Caco-2 (cell line): ENCODE data around the gene DLG2. TPM values are rescaled to one million over a fixed set of nuclear protein-coding genes. Genes with fewer than 3 reads are reported as not detected.

Experiments
- BruUV-seq: library from RNA; stranded (reverse); fragments of 400-500 nt; replicated peaks from 2 replicates; lab custom pipeline; 2021; lab: Mats Ljungman, UMichigan
- CTCF ChIA-PET: fragments of 300-600 bp; sonication (Branson Sonifier 250); formaldehyde crosslinking; loops from one replicate; lab custom pipeline; 2022; ENCODE audit warnings: antibody characterized with exemption; lab: Charles Lee
- POLR2A ChIA-PET: fragments of 300-600 bp; sonication (Branson Sonifier 250); formaldehyde crosslinking; loops from one replicate; lab custom pipeline; 2022; ENCODE audit warnings: antibody characterized with exemption; lab: Charles Lee
- DNase-seq, 2 experiments: peaks; one replicate each; pipeline versions ENCODE4 v3.0.0 to v3.0.0-alpha.2; 2020 to 2022
- H3K27me3 ChIP-seq: replicated peaks from 2 replicates; pipeline ENCODE4 v1.6.0; 2011; ENCODE audit warnings: low read length; ENCODE audit not compliant: control insufficient read depth, insufficient read depth
- H3K36me3 ChIP-seq: 2 replicates; pipeline ENCODE4 v1.5.1; 2011; ENCODE audit warnings: low read length; ENCODE audit not compliant: control insufficient read depth, insufficient read depth
- H3K4me1 ChIP-seq: fragments of 250-450 bp; sonication (Bioruptor Pico); 2 replicates; pipeline ENCODE4 v1.5.1; 2020; ENCODE audit warnings: mild to moderate bottlenecking
- H3K4me3 ChIP-seq: 2 replicates; pipeline ENCODE4 v1.5.1; 2011; ENCODE audit warnings: low read depth, mild to moderate bottlenecking, control low read depth, low read length
- H3K9me3 ChIP-seq: fragments of 250-450 bp; sonication (Bioruptor Pico); 2 replicates; pipeline ENCODE4 v1.5.1; 2020; ENCODE audit warnings: mild to moderate bottlenecking, moderate library complexity
- H3K27ac Mint-ChIP-seq: one replicate; pipeline ENCODE4 v1.8.0; 2022; ENCODE audit warnings: mixed read lengths; ENCODE audit not compliant: unreplicated experiment
- H3K27me3 Mint-ChIP-seq: one replicate; pipeline ENCODE4 v1.8.0; 2022; ENCODE audit warnings: mixed read lengths; ENCODE audit not compliant: insufficient read depth, unreplicated experiment
- H3K36me3 Mint-ChIP-seq: one replicate; pipeline ENCODE4 v1.8.0; 2022; ENCODE audit warnings: mild to moderate bottlenecking, mixed read lengths; ENCODE audit not compliant: insufficient read depth, unreplicated experiment
- H3K4me1 Mint-ChIP-seq: one replicate; pipeline ENCODE4 v1.8.0; 2022; ENCODE audit warnings: low read depth, mixed read lengths; ENCODE audit not compliant: unreplicated experiment
- H3K4me3 Mint-ChIP-seq: one replicate; pipeline ENCODE4 v1.8.0; 2022; ENCODE audit warnings: mild to moderate bottlenecking, moderate library complexity, mixed read lengths; ENCODE audit not compliant: unreplicated experiment
- H3K9me3 Mint-ChIP-seq: one replicate; pipeline ENCODE4 v1.8.0; 2022; ENCODE audit warnings: mixed read lengths; ENCODE audit not compliant: unreplicated experiment
- intact Hi-C: fragments of 100-400 bp; cut with micrococcal nuclease; formaldehyde crosslinking; loops from one replicate; pipeline ENCODE4 v1.10.0; 2022; ENCODE audit not compliant: unreplicated experiment
- total RNA-seq: library from RNA; stranded (reverse); gene quantifications from 2 replicates; pipeline ENCODE4 v1.2.3, GENCODE V29; 2022
- TF ChIP-seq, protein P1 (sequence below), 2 experiments: fragments of 200-600 bp in 1 of 2; IDR thresholded peaks; 1 replicate in 1 of 2; 2 replicates in 1 of 2; pipeline versions ENCODE4 v1.5.1 to v1.8.0; 2011 to 2022; ENCODE audit warnings: antibody characterized with exemption in 1 of 2, control low read depth in 1 of 2, inconsistent platforms in 1 of 2, low read depth in 1 of 2, low read length in 1 of 2, mild to moderate bottlenecking in 1 of 2, moderate library complexity in 1 of 2; ENCODE audit not compliant: insufficient read depth in 1 of 2, severe bottlenecking in 1 of 2, unreplicated experiment in 1 of 2

The DLG2 gene
- total RNA-seq, 1 experiment from 2014 or later: 21.6 TPM

DNA sequence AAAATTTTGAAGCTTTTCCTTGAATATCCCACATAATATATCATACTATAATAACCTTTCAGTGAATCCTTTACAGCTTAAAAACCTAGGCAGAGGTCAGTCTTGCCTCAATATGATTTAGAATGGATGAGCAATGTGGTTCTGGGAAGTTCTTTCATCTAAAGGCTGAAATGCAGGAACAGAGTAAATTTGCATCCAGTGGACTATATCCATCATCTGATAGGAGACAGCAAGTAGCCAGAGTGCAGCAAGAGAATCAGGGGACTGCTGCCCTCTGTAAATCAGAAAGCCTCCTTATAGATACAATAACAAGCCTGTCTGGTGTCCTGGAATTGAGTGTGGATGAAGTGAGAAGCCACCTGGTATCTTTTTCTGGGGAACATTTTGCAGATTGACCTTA is 1592.7 kb downstream of the DLG2 start:
- no peak overlapping the region for H3K4me3 ChIP-seq
- no TSS peak for BruUV-seq
- no peaks in the 10 kb centered on the region for H3K4me1 Mint-ChIP-seq
- H3K4me3 Mint-ChIP-seq: no peak overlapping the region
- intact Hi-C loops: no loop called here
- DNase-seq: no peak
- H3K36me3 Mint-ChIP-seq: no peaks in the 10 kb centered on the region
- TF ChIP-seq, protein P1, sequence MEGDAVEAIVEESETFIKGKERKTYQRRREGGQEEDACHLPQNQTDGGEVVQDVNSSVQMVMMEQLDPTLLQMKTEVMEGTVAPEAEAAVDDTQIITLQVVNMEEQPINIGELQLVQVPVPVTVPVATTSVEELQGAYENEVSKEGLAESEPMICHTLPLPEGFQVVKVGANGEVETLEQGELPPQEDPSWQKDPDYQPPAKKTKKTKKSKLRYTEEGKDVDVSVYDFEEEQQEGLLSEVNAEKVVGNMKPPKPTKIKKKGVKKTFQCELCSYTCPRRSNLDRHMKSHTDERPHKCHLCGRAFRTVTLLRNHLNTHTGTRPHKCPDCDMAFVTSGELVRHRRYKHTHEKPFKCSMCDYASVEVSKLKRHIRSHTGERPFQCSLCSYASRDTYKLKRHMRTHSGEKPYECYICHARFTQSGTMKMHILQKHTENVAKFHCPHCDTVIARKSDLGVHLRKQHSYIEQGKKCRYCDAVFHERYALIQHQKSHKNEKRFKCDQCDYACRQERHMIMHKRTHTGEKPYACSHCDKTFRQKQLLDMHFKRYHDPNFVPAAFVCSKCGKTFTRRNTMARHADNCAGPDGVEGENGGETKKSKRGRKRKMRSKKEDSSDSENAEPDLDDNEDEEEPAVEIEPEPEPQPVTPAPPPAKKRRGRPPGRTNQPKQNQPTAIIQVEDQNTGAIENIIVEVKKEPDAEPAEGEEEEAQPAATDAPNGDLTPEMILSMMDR (IDR thresholded peaks at IDR 0.05; ENCODE audit: insufficient read depth in 1 of 2, low read depth in 1 of 2, low read length in 1 of 2, severe bottlenecking in 1 of 2, unreplicated experiment in 1 of 2): no peak
- ChIA-PET CTCF (no interaction called here), POLR2A (no interaction called here)
- H3K27me3 ChIP-seq: no peaks in the 10 kb centered on the region
- no peak overlapping the region for H3K27ac Mint-ChIP-seq
- H3K27me3 Mint-ChIP-seq: peaks cover 8% of the 10 kb centered on the region
- no peaks in the 10 kb centered on the region for H3K9me3 ChIP-seq
- H3K9me3 Mint-ChIP-seq: no peaks in the 10 kb centered on the region
- no peaks in the 10 kb centered on the region for H3K4me1 ChIP-seq
- no peaks in the 10 kb centered on the region for H3K36me3 ChIP-seq

DNA sequence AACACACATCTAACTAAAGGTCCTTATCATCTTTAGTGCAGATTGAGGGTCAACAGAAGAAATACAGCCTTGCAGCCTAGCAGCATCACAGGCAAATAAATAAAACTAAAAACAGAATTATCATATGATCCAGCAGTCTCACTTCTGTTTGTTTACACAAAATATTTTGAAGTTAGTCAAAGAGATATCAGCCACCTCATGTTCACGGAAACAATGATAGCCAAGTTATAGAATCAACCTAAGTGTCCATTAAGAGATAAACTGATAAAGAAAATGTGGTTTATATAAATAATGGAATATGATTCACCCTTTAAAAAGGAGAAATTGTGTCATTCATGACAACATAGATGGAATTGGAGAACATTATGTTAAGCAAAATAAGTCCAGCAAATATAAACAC is 1602.9 kb downstream of the DLG2 start:
- Mint-ChIP-seq H3K4me3 (no peak overlapping the region), H3K36me3 (no peaks in the 10 kb centered on the region), H3K9me3 (no peaks in the 10 kb centered on the region), H3K4me1 (no peaks in the 10 kb centered on the region), H3K27ac (no peak overlapping the region), H3K27me3 (peaks cover 2% of the 10 kb centered on the region)
- CTCF ChIA-PET: no interaction called here
- no peak overlapping the region for H3K4me3 ChIP-seq
- no peaks in the 10 kb centered on the region for H3K9me3 ChIP-seq
- no peaks in the 10 kb centered on the region for H3K4me1 ChIP-seq
- no TSS peak for BruUV-seq
- no peaks in the 10 kb centered on the region for H3K27me3 ChIP-seq
- POLR2A ChIA-PET: no interaction called here
- H3K36me3 ChIP-seq: no peaks in the 10 kb centered on the region
- intact Hi-C loops: no loop called here
- DNase-seq: no peak
- TF ChIP-seq, protein P1 (IDR thresholded peaks at IDR 0.05; ENCODE audit: insufficient read depth in 1 of 2, low read depth in 1 of 2, low read length in 1 of 2, severe bottlenecking in 1 of 2, unreplicated experiment in 1 of 2): no peak

DNA sequence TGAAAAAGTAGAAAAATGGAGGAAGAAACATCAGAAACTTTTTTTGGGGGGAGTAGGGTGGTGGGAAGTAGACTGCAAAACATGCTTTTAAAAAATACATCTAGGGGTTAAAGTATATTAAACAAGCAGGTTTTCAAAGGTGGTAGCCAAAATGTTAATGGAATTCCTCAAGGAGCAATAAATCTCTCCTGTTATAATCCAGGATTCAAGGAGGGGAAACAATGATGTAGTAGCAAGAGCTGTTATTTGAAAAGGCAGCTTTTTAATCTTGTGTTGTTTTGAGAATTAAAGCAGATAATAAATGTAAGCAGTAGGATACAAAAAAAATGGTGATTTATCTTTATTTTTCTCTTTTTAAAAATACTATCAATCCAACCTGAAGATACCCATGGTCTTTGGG is 1604.4 kb downstream of the DLG2 start:
- no TSS peak for BruUV-seq
- H3K36me3 Mint-ChIP-seq: no peaks in the 10 kb centered on the region
- H3K27me3 Mint-ChIP-seq: peaks cover 2% of the 10 kb centered on the region
- CTCF ChIA-PET: no interaction called here
- no peak overlapping the region for H3K4me3 Mint-ChIP-seq
- TF ChIP-seq, protein P1 (IDR thresholded peaks at IDR 0.05; ENCODE audit: insufficient read depth in 1 of 2, low read depth in 1 of 2, low read length in 1 of 2, severe bottlenecking in 1 of 2, unreplicated experiment in 1 of 2): no peak
- Histone ChIP-seq H3K27me3 (no peaks in the 10 kb centered on the region), H3K36me3 (no peaks in the 10 kb centered on the region), H3K9me3 (no peaks in the 10 kb centered on the region), H3K4me1 (no peaks in the 10 kb centered on the region), H3K4me3 (no peak overlapping the region)
- no peaks in the 10 kb centered on the region for H3K9me3 Mint-ChIP-seq
- intact Hi-C loops: no loop called here
- no peak overlapping the region for H3K27ac Mint-ChIP-seq
- POLR2A ChIA-PET: no interaction called here
- no peak for DNase-seq
- no peaks in the 10 kb centered on the region for H3K4me1 Mint-ChIP-seq
